Endodermal cell (in vitro differentiated cells): ENCODE measurements around the gene MIEN1. TPM values are rescaled to one million over a fixed set of nuclear protein-coding genes. Genes with fewer than 3 reads are reported as not detected.
A peak's percentile ranks its signal among the peaks of the same experiment; 100 is the strongest.

Experiments
- DNase-seq: peaks from one replicate; pipeline ENCODE4 v3.0.0-alpha.2; 2017
- H3K27ac ChIP-seq: 2 replicates; pipeline ENCODE4 v1.5.1; 2013; ENCODE audit warnings: mild to moderate bottlenecking, low read depth, low read length, moderate library complexity
- H3K27me3 ChIP-seq: 2 replicates; pipeline ENCODE4 v1.6.1; 2013; ENCODE audit warnings: mild to moderate bottlenecking, low read length, moderate library complexity; ENCODE audit not compliant: insufficient read depth, control insufficient read depth, poor library complexity, severe bottlenecking
- H3K36me3 ChIP-seq: 2 replicates; pipeline ENCODE4 v1.7.0; 2013; ENCODE audit warnings: mild to moderate bottlenecking, low read length, moderate library complexity; ENCODE audit not compliant: control insufficient read depth, insufficient read depth
- H3K4me1 ChIP-seq: one replicate; pipeline ENCODE4 v1.7.0; 2013; ENCODE audit warnings: low read length; ENCODE audit not compliant: control insufficient read depth, insufficient read depth
- H3K4me3 ChIP-seq: 2 replicates; pipeline ENCODE4 v1.5.1; 2013; ENCODE audit warnings: mild to moderate bottlenecking, low read length, moderate library complexity
- H3K9ac ChIP-seq: 2 replicates; pipeline ENCODE4 v1.6.1; 2013; ENCODE audit warnings: mild to moderate bottlenecking, low read length, moderate library complexity; ENCODE audit not compliant: poor library complexity, severe bottlenecking; ENCODE audit errors: extremely low read depth
- H3K9me3 ChIP-seq: 2 replicates; pipeline ENCODE4 v1.6.1; 2013; ENCODE audit warnings: mild to moderate bottlenecking, low read length, moderate library complexity; ENCODE audit not compliant: control insufficient read depth
- H3K27ac Mint-ChIP-seq: 2 replicates; pipeline ENCODE4 v1.8.0; 2020; ENCODE audit warnings: mixed read lengths
- H3K27me3 Mint-ChIP-seq: 2 replicates; pipeline ENCODE4 v1.8.0; 2021; ENCODE audit warnings: mild to moderate bottlenecking, mixed read lengths; ENCODE audit not compliant: insufficient read depth
- H3K36me3 Mint-ChIP-seq: 2 replicates; pipeline ENCODE4 v1.8.0; 2020; ENCODE audit warnings: low read depth, mixed read lengths
- H3K4me1 Mint-ChIP-seq: 2 replicates; pipeline ENCODE4 v1.8.0; 2020; ENCODE audit warnings: mixed read lengths
- H3K4me3 Mint-ChIP-seq: 2 replicates; pipeline ENCODE4 v1.8.0; 2020; ENCODE audit warnings: mild to moderate bottlenecking, moderate library complexity, mixed read lengths
- H3K9me3 Mint-ChIP-seq: 2 replicates; pipeline ENCODE4 v1.8.0; 2020; ENCODE audit warnings: mild to moderate bottlenecking, mixed read lengths
- CTCF ChIP-seq: fragments of 200-600 bp; sonication (generic); conservative IDR thresholded peaks from 2 replicates; pipeline ENCODE4 v1.5.0; 2021; ENCODE audit warnings: antibody characterized with exemption, mild to moderate bottlenecking
- WGBS, 2 experiments: methylation state at CpG; one replicate each; pipeline versions ENCODE4 v1.1.5 to v1.1.7; 2013; ENCODE audit warnings: missing lambda C conversion rate in 2 of 2, mixed read lengths in 1 of 2; ENCODE audit not compliant: insufficient coverage in 1 of 2, insufficient read length in 1 of 2; 5-methylcytosine and 5-hydroxymethylcytosine counted together
- total RNA-seq, 2 donors: library from RNA; stranded (reverse); fragmentation: NEBNext Ultra II Directional in 1 of 2; extraction: Animal tissue kit (Norgen Biotek cat#: 25700) in 1 of 2; gene quantifications; 2 replicates in 1 of 2; 3 replicates in 1 of 2; pipeline ENCODE4 v1.2.1, GENCODE V29; 2021

The MIEN1 gene
- total RNA-seq, 2 donors from 2014 or later, result 42.6 to 57.0 TPM

GRCh38 chr17:39722965-39723848 is 7.1 kb downstream of the MIEN1 start:
- peak; percentile 90 for DNase-seq
- no peaks in the 10 kb centered on the region for H3K27me3 ChIP-seq
- H3K4me1 Mint-ChIP-seq, result no peaks in the 10 kb centered on the region
- TF ChIP-seq CTCF, result no peak
- no peak overlapping the region for H3K4me3 ChIP-seq
- H3K27ac Mint-ChIP-seq, result no peak overlapping the region
- 86 to 91% methylated on average over 19 to 34 of the region's 34 CpGs for WGBS, 2 experiments
- H3K9me3 Mint-ChIP-seq, result no peaks in the 10 kb centered on the region
- H3K4me3 Mint-ChIP-seq, result no peak overlapping the region
- H3K27me3 Mint-ChIP-seq, result no peaks in the 10 kb centered on the region
- H3K27ac ChIP-seq, result no peak overlapping the region
- peaks cover 67% of the 10 kb centered on the region for H3K36me3 ChIP-seq
- no peaks in the 10 kb centered on the region for H3K4me1 ChIP-seq
- peaks cover 67% of the 10 kb centered on the region for H3K36me3 Mint-ChIP-seq
- no peak overlapping the region for H3K9ac ChIP-seq
- H3K9me3 ChIP-seq, result no peaks in the 10 kb centered on the region

GRCh38 chr17:39722104-39722503 is 8.2 kb downstream of the MIEN1 start:
- H3K27me3 ChIP-seq, result no peaks in the 10 kb centered on the region
- DNase-seq, result no peak
- no peaks in the 10 kb centered on the region for H3K4me1 ChIP-seq
- no peak for TF ChIP-seq CTCF
- no peak overlapping the region for H3K27ac ChIP-seq
- Mint-ChIP-seq H3K9me3 (no peaks in the 10 kb centered on the region), H3K36me3 (peaks cover 70% of the 10 kb centered on the region), H3K4me3 (no peak overlapping the region), H3K4me1 (no peaks in the 10 kb centered on the region), H3K27me3 (no peaks in the 10 kb centered on the region), H3K27ac (no peak overlapping the region)
- H3K36me3 ChIP-seq, result peaks cover 73% of the 10 kb centered on the region
- no peaks in the 10 kb centered on the region for H3K9me3 ChIP-seq
- no peak overlapping the region for H3K4me3 ChIP-seq
- 90 to 94% methylated on average over 2 to 6 of the region's 6 CpGs for WGBS, 2 experiments
- H3K9ac ChIP-seq, result no peak overlapping the region

GRCh38 chr17:39719563-39720355 is 10.6 kb downstream of the MIEN1 start:
- Histone ChIP-seq H3K27me3 (no peaks in the 10 kb centered on the region), H3K27ac (no peak overlapping the region), H3K4me1 (no peaks in the 10 kb centered on the region), H3K36me3 (peaks cover 69% of the 10 kb centered on the region), H3K4me3 (no peak overlapping the region), H3K9me3 (no peaks in the 10 kb centered on the region), H3K9ac (no peak overlapping the region)
- no peaks in the 10 kb centered on the region for H3K9me3 Mint-ChIP-seq
- H3K4me3 Mint-ChIP-seq, result no peak overlapping the region
- peaks cover 61% of the 10 kb centered on the region for H3K36me3 Mint-ChIP-seq
- no peaks in the 10 kb centered on the region for H3K27me3 Mint-ChIP-seq
- DNase-seq, result no peak
- no peak overlapping the region for H3K27ac Mint-ChIP-seq
- no peak for TF ChIP-seq CTCF
- 94% methylated on average over 4 to 7 of the region's 7 CpGs for WGBS, 2 experiments
- no peaks in the 10 kb centered on the region for H3K4me1 Mint-ChIP-seq
